ENCODE data around the gene XPC. TPM values are rescaled to one million over a fixed set of nuclear protein-coding genes. Genes with fewer than 3 reads are reported as not detected.

XPC gene
- total RNA-seq, 1 donor from 2014 or later = 40.1 TPM

- TF ChIP-seq CTCF (IDR thresholded peaks at IDR 0.05; ENCODE audit: unreplicated experiment) = no peak
- H3K4me3 Mint-ChIP-seq (ENCODE audit: low read depth) = no peak overlapping the region
- DNase-seq (ENCODE audit: low spot score, unreplicated experiment) = no peak
- H3K4me1 Mint-ChIP-seq (ENCODE audit: low read depth) = no peaks in the 10 kb centered on the region
- no peaks in the 10 kb centered on the region for H3K27me3 Mint-ChIP-seq
- H3K27ac Mint-ChIP-seq = no peak overlapping the region
- peaks cover 33% of the 10 kb centered on the region for H3K36me3 Mint-ChIP-seq (ENCODE audit: insufficient read depth)
- H3K9me3 Mint-ChIP-seq (ENCODE audit: low read depth) = peaks cover 9% of the 10 kb centered on the region
These were observed 9.8 kb upstream of the XPC start for GRCh38 chr3:14188041-14188754.

GRCh38 chr3:14186854-14187458 lies 8.6 kb upstream of the XPC start:
- H3K4me3 Mint-ChIP-seq (ENCODE audit: low read depth) = no peak overlapping the region
- peaks cover 35% of the 10 kb centered on the region for H3K36me3 Mint-ChIP-seq (ENCODE audit: insufficient read depth)
- H3K4me1 Mint-ChIP-seq (ENCODE audit: low read depth) = no peaks in the 10 kb centered on the region
- H3K9me3 Mint-ChIP-seq (ENCODE audit: low read depth) = peaks cover 9% of the 10 kb centered on the region
- no peaks in the 10 kb centered on the region for H3K27me3 Mint-ChIP-seq
- TF ChIP-seq CTCF (IDR thresholded peaks at IDR 0.05; ENCODE audit: unreplicated experiment) = no peak
- H3K27ac Mint-ChIP-seq = no peak overlapping the region
- DNase-seq (ENCODE audit: low spot score, unreplicated experiment) = no peak

GRCh38 chr3:14183015-14183577 lies 4.7 kb upstream of the XPC start:
- no peak for TF ChIP-seq CTCF (IDR thresholded peaks at IDR 0.05; ENCODE audit: unreplicated experiment)
- no peaks in the 10 kb centered on the region for H3K9me3 Mint-ChIP-seq (ENCODE audit: low read depth)
- no peaks in the 10 kb centered on the region for H3K27me3 Mint-ChIP-seq
- no peak for DNase-seq (ENCODE audit: low spot score, unreplicated experiment)
- H3K27ac Mint-ChIP-seq = no peak overlapping the region
- peaks cover 15% of the 10 kb centered on the region for H3K36me3 Mint-ChIP-seq (ENCODE audit: insufficient read depth)
- no peak overlapping the region for H3K4me3 Mint-ChIP-seq (ENCODE audit: low read depth)
- peaks cover 16% of the 10 kb centered on the region for H3K4me1 Mint-ChIP-seq (ENCODE audit: low read depth)

- H3K4me3 Mint-ChIP-seq (ENCODE audit: low read depth) = peak overlapping the region; percentile 14
- H3K9me3 Mint-ChIP-seq (ENCODE audit: low read depth) = no peaks in the 10 kb centered on the region
- no peak for TF ChIP-seq CTCF (IDR thresholded peaks at IDR 0.05; ENCODE audit: unreplicated experiment)
- H3K27me3 Mint-ChIP-seq = no peaks in the 10 kb centered on the region
- H3K27ac Mint-ChIP-seq = no peak overlapping the region
- DNase-seq (ENCODE audit: low spot score, unreplicated experiment) = no peak
- peaks cover 24% of the 10 kb centered on the region for H3K4me1 Mint-ChIP-seq (ENCODE audit: low read depth)
- H3K36me3 Mint-ChIP-seq (ENCODE audit: insufficient read depth) = peaks cover 13% of the 10 kb centered on the region
These were observed 2.9 kb upstream of the XPC start for GRCh38 chr3:14181253-14181652.

- H3K27ac Mint-ChIP-seq = peak overlapping the region; percentile 99
- H3K27me3 Mint-ChIP-seq = no peaks in the 10 kb centered on the region
- no peak for DNase-seq (ENCODE audit: low spot score, unreplicated experiment)
- peak overlapping the region; percentile 99 for H3K4me3 Mint-ChIP-seq (ENCODE audit: low read depth)
- H3K4me1 Mint-ChIP-seq (ENCODE audit: low read depth) = peaks cover 30% of the 10 kb centered on the region
- peaks cover 8% of the 10 kb centered on the region for H3K36me3 Mint-ChIP-seq (ENCODE audit: insufficient read depth)
- H3K9me3 Mint-ChIP-seq (ENCODE audit: low read depth) = no peaks in the 10 kb centered on the region
- TF ChIP-seq CTCF (IDR thresholded peaks at IDR 0.05; ENCODE audit: unreplicated experiment) = no peak
These were observed 1.4 kb upstream of the XPC start for GRCh38 chr3:14179795-14180194.

All from progenitor cell of endocrine pancreas (in vitro differentiated cells).